ENCODE measurements around the gene PRELID2.
"Not testable (repeated sequence)": the region's sequence is repeated elsewhere in the genome, so short reads cannot be mapped to it uniquely, and the experiment has no call there.

The PRELID2 gene

DNA sequence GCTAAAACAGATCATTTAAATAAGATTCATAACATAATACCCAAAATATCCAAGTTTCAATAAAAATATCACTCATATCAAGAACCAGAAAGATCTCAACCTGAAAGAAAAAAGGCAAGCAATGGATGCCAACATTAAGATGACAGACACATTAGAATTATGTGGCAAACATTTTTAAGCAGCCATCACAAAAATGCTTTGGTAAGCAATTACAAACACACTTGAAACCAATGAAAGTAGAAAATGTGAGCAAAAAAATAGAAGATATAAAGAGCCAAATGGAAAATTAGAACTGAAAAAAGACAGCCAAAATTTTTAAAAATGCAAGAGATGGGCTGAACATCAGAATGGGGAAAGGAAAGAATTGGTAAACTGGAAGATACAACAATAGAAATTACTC lies 96.9 kb downstream of the PRELID2 start:
- no peak for TF ChIP-seq POLR2A (IDR thresholded peaks at IDR 0.05; ENCODE audit: low read depth, low read length)
- DNase-seq (ENCODE audit: insufficient read length, low spot score) (no peak), FAIRE-seq (no peak)

DNA sequence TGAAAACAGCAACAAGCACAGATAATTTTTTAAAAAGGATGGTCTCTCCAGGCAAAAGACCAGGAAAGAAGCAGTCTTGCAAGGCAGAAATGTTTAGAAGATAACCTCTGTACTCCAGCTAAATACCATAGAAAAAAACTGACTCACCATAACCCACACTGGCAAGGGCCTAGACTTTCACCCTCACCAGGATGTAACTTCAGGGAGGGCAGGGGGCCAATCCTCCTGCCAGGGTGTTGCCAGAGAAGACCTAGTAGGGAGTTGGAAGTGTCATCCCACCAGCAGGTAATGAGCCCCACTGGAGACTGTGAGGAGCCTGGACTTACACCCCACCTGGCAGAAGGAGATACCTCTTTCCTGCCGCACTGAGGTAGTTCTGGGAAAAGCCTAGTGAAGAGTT lies 97.6 kb downstream of the PRELID2 start:
- DNase-seq (ENCODE audit: insufficient read length, low spot score) (no peak), FAIRE-seq (no peak)
- TF ChIP-seq POU2F2 (IDR thresholded peaks at IDR 0.05; ENCODE audit: low read depth, low read length): no peak
- no peak for TF ChIP-seq TAF1 (IDR thresholded peaks at IDR 0.05; ENCODE audit: low read depth, low read length)
- no peak for TF ChIP-seq POLR2A (IDR thresholded peaks at IDR 0.05; ENCODE audit: low read depth, low read length)
- TF ChIP-seq POLR2AphosphoS5 (IDR thresholded peaks at IDR 0.05; ENCODE audit: low read depth, low read length): no peak
- no peak for TF ChIP-seq PAX5 (IDR thresholded peaks at IDR 0.05; ENCODE audit: insufficient read depth, low read length, severe bottlenecking)
- no peak for TF ChIP-seq SPI1 (IDR thresholded peaks at IDR 0.05; ENCODE audit: low read depth, low read length)

DNA sequence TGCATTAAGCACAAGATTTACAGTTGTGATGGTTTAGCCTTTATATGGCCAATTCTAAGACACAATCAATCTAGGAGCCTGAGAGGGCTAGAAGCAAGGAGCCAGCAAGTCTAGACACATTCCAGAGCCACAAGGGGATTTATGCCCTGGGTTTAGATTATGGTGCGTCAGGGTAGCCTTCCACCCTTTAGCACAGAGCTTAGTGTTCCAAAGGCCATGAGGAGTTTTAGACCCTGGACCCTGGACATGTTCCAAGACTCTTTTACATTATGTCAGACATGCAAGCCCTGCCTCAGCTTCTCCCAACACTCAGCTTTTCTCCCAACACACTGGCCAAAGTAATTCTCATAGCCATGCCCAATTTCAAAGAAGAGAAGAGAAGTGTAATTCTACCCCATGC lies 105.2 kb downstream of the PRELID2 start:
- not testable (repeated sequence) for DNase-seq (ENCODE audit: insufficient read length, low spot score); FAIRE-seq

DNA sequence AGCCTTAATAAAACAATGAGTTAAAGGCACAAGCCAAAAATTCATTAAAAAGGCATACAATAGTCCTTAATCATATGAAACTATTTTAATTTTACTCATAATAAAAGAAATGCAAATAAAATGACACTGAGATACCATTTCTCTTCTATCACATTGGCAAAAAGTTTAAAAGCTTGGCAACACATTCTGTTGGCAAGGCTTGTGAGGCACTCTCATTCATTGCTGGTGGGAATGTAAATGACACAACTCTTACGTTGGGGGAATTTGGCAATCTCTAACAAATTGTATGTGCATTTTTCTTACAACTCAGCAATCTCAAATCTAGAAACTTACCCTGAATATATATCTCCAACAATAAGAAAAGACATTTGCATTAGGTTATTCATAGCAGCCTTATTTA lies 111.6 kb downstream of the PRELID2 start:
- no peak for DNase-seq (ENCODE audit: insufficient read length, low spot score)
- TF ChIP-seq POU2F2 (IDR thresholded peaks at IDR 0.05; ENCODE audit: low read depth, low read length) (no peak), PAX5 (IDR thresholded peaks at IDR 0.05; ENCODE audit: insufficient read depth, low read length, severe bottlenecking) (no peak), TAF1 (IDR thresholded peaks at IDR 0.05; ENCODE audit: low read depth, low read length) (no peak), SPI1 (IDR thresholded peaks at IDR 0.05; ENCODE audit: low read depth, low read length) (no peak), POLR2A (IDR thresholded peaks at IDR 0.05; ENCODE audit: low read depth, low read length) (no peak), POLR2AphosphoS5 (IDR thresholded peaks at IDR 0.05; ENCODE audit: low read depth, low read length) (no peak)
- FAIRE-seq: no peak

DNA sequence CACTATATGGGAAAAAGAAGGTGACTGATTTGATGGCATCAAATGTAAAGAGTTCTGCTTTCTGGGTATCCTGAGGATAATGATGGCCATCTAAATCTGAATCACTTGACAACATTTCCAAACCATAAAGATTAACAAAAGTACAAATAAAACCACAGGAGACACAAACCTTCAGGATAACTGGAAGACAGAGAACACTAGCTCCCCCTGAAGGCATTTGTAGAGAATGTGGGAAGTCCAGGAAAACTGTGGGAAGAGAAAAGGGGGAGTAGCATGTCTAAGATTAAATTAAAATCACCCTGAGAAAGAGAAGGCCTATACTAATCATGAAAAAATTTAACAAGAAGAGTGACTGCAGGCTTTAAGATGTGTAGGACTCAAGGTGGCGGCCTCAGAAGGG lies 116.2 kb downstream of the PRELID2 start:
- TF ChIP-seq PAX5 (IDR thresholded peaks at IDR 0.05; ENCODE audit: insufficient read depth, low read length, severe bottlenecking) (no peak), SPI1 (IDR thresholded peaks at IDR 0.05; ENCODE audit: low read depth, low read length) (no peak), TAF1 (IDR thresholded peaks at IDR 0.05; ENCODE audit: low read depth, low read length) (no peak)
- DNase-seq (ENCODE audit: insufficient read length, low spot score) (no peak), FAIRE-seq (no peak)

DNA sequence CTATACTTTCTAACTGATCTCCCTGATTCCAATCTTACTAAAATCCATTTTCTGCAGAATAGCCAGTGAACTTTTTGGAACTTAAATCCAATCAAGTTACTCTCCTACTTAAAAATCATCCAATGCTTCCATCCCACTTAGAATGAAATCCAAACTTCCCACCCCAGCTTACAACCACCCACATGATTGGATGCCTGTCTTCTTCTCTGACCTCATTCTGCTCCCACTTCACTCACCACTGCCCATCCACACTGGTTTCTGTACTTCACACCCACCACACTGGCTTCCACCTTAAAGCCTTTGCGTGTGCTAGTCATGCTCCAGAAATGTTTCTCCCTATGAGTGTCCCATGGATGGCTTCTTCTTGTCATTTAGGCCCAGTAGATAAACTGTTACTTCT lies 119.7 kb downstream of the PRELID2 start:
- no peak for FAIRE-seq
- DNase-seq (ENCODE audit: insufficient read length, low spot score): no peak
- TF ChIP-seq POLR2AphosphoS5 (IDR thresholded peaks at IDR 0.05; ENCODE audit: low read depth, low read length) (no peak), PAX5 (IDR thresholded peaks at IDR 0.05; ENCODE audit: insufficient read depth, low read length, severe bottlenecking) (no peak), POLR2A (IDR thresholded peaks at IDR 0.05; ENCODE audit: low read depth, low read length) (no peak), POU2F2 (IDR thresholded peaks at IDR 0.05; ENCODE audit: low read depth, low read length) (no peak), SPI1 (IDR thresholded peaks at IDR 0.05; ENCODE audit: low read depth, low read length) (no peak), TAF1 (IDR thresholded peaks at IDR 0.05; ENCODE audit: low read depth, low read length) (no peak)

DNA sequence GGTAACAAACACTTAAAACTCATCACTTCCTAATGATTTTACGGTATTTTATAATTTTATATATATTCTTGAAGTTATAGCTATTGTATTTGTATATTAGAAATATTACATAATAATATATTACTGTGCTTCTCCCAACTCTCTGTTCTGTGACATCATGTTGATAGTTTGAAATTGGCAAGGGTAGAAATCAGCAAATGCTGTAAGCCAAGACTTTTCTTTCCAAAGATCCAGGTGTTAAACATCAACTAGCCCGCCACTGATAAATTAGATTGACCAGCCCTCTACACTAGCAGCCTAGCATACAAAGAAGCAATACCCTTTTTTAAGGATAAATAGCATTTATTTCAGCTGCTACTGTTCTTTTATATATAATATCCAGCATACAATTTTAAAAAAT lies 122.9 kb downstream of the PRELID2 start:
- FAIRE-seq (no peak), DNase-seq (ENCODE audit: insufficient read length, low spot score) (no peak)
- no peak for TF ChIP-seq POLR2AphosphoS5 (IDR thresholded peaks at IDR 0.05; ENCODE audit: low read depth, low read length)
- no peak for TF ChIP-seq POU2F2 (IDR thresholded peaks at IDR 0.05; ENCODE audit: low read depth, low read length)
- TF ChIP-seq PAX5 (IDR thresholded peaks at IDR 0.05; ENCODE audit: insufficient read depth, low read length, severe bottlenecking): no peak
- no peak for TF ChIP-seq TAF1 (IDR thresholded peaks at IDR 0.05; ENCODE audit: low read depth, low read length)
- no peak for TF ChIP-seq SPI1 (IDR thresholded peaks at IDR 0.05; ENCODE audit: low read depth, low read length)
- TF ChIP-seq POLR2A (IDR thresholded peaks at IDR 0.05; ENCODE audit: low read depth, low read length): no peak

DNA sequence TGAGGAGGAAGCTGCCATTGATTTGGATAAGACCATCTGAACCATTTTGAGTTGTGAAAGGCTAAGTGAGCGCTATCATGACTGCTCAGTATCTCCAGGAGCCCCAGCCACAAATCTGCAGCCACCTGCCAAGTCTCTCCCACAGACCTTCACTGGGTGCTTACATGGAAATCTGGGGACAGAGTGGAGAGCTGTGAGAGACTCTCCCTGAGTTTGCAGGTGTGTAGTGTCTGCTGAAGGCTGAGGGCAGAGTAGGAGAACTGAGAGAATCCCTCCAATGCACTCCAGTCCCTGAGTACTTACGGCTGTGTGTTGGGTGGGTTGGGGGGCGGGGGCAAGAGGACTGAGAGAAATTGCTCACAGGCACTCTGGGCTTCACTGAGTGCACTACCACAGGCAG lies 123.7 kb downstream of the PRELID2 start:
- no peak for FAIRE-seq
- TF ChIP-seq POU2F2 (IDR thresholded peaks at IDR 0.05; ENCODE audit: low read depth, low read length): no peak
- TF ChIP-seq TAF1 (IDR thresholded peaks at IDR 0.05; ENCODE audit: low read depth, low read length): no peak
- no peak for TF ChIP-seq SPI1 (IDR thresholded peaks at IDR 0.05; ENCODE audit: low read depth, low read length)
- no peak for TF ChIP-seq PAX5 (IDR thresholded peaks at IDR 0.05; ENCODE audit: insufficient read depth, low read length, severe bottlenecking)
- no peak for TF ChIP-seq POLR2A (IDR thresholded peaks at IDR 0.05; ENCODE audit: low read depth, low read length)
- TF ChIP-seq POLR2AphosphoS5 (IDR thresholded peaks at IDR 0.05; ENCODE audit: low read depth, low read length): no peak
- no peak for DNase-seq (ENCODE audit: insufficient read length, low spot score)
